ENCODE measurements around the gene PDGFA.
A peak's percentile ranks its signal among the peaks of the same experiment; 100 is the strongest.
"Not testable (repeated sequence)": the region's sequence is repeated elsewhere in the genome, so short reads cannot be mapped to it uniquely, and the experiment has no call there.

Gene PDGFA

GRCh38 chr7:552151-552867 lies 32.7 kb upstream of the PDGFA start:
- not testable (repeated sequence) for DNase-seq (ENCODE audit: low spot score)

DNA sequence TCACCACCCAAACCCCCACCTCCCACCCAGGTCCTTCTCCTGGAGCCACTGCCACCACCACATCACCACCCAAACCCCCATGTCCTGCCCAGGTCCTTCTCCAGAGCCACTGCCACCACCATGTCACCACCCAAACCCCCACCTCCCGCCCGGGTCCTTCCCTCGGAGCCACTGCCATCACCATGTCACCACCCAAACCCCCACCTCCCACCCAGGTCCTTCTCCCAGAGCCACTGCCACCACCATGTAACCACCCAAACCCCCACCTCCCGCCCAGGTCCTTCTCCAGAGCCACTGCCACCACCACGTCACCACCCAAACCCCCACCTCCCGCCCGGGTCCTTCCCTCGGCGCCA lies 31.9 kb upstream of the PDGFA start:
- DNase-seq (ENCODE audit: low spot score): not testable (repeated sequence)

- no peak for DNase-seq (ENCODE audit: low spot score)
These were observed 31.4 kb upstream of the PDGFA start for GRCh38 chr7:550881-551614.

- DNase-seq (ENCODE audit: low spot score): no peak
These were observed 30.4 kb upstream of the PDGFA start for GRCh38 chr7:549891-550625.

- DNase-seq (ENCODE audit: low spot score): no peak
These were observed 29.6 kb upstream of the PDGFA start for GRCh38 chr7:549066-549890.

GRCh38 chr7:548401-548800 lies 28.8 kb upstream of the PDGFA start:
- no peak for DNase-seq (ENCODE audit: low spot score)

DNA sequence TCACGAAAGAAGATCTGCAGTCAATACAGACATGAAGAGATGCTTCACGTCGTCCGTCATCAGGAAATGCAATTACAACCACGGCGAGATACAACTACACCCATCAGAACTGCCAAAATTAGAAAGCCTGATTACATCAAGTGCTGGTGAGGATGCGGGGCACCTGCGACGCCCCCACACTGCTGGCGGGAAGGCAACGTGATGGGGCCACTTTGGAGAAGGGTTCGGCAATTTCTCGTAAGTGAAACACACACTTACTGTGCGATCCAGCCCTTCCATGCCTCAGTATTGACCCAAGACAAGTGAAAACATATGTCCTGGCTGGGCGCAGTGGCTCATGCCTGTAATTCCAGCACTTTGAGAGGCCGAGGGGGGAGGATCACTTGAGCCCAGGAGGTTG lies 25.8 kb upstream of the PDGFA start:
- no peak for DNase-seq (ENCODE audit: low spot score)

DNA sequence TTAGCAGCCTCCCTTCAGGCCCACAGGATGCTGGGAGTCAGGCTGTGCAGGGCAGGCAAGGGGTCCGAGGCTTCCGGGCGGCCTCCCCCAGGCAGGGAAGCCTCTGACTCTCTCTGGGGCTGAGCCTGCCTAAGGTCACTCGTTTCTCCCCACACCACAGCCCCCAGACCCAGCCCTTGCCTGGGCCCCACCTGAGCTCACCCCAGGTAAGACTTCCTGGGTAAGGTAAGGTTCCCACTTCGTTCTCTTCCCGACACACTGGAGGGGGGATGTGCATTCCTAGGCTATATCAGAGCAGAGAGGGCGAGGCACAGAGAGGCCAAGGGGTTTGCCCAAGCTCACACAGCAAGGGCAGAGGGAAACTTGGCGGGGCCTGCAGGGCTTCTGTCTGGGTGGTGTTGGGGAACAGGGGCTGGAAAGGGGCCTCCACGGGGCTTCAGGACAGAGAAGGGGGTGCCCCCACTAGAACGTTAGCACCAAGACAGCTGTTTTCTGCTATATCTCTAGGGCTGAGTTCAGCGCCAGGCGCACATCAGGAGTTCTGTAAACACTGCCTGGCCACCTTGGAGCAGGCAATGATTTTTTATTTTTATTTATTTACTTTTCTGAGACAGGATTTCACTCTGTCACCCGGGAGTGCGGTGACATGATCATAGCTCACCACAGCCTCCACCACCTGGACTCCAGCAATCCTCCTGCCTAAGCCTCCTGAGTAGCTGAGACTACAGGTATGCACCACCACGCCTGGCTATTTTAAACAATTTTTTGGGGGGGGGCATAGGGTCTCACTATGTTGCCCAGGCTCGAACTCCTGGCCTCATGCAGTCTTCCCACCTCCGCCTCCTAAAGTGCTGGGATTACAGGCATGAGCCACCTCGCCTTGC lies 24.9 kb upstream of the PDGFA start:
- DNase-seq (ENCODE audit: low spot score): no peak

DNA sequence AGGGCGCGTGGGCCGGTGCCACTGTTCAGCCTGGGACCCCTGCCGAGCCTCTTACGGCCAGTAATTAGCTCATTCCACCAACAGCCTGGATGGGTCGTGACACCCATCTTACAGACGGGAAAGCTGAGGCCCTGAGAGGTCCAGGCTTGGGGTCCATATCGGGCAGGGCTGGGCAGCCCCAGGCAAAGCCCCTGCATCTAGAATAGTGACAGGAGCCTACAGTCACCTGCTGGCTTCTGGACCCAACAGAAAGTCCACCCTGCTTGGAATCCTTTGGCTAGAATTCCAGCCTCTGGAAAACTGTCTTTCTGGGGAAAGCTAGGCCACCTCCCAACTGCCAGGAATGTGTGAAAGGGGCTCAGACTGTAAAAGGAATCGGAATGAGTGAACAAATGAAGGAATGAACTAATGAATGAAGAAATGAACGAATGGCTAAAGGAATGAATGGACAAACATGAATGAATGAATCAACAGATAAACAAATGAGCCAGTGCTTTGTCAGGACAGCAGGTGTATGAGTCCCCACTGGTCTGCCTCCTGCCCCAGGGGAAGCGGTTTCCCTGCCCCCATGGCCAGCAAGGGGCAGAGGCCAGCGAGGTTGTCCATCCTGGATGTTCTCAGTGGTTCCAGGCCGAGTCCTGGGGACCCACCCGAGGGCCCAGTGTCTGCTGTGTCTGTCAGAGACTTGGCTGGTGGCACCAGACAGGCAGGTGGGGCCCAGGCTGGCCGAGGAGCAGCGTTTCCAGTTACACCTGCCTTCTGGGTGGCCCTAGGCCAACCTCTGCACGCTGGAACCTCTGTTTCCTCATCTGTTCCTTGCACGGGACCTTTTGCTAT lies 24.1 kb upstream of the PDGFA start:
- no peak for DNase-seq (ENCODE audit: low spot score)

DNA sequence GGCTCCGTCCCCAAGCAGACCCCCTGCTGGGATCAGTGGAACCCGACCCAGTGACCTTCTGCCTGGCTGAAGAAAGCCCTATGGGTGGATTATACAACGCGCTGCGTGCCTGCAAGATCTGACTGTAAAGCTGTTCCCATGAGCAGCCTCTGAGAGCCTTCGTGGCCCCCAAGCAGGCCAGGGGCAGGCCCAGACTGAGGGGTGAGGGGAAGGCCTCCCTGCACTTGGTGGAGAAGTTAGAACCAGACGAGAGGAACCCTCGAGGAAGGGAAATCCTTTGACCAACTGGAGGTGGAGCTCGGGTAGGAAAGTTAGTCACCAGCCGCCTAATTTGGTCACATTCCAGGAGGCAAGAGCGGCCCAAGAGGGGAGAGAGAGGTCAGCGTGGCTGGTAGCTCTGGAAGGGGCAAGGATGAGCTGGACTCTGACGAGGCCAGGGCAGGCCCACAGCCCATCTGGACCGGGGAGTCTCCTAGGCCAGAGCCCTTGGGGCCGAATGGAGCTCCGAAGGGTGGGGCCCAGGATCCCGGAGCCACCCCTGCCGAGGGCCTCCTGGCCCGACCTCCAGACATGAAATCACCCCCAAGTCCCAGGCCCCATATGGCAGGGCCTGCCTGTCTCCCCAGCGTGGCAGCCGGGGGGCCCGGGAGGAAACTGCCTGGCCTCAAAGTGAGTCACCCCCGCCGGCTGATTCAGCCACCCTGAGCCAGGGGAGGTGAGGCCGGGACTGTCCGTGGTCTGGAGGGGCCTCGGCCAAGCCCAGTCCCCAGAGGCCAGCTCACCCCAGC lies 23.3 kb upstream of the PDGFA start:
- no peak for DNase-seq (ENCODE audit: low spot score)

GRCh38 chr7:542131-542712 lies 22.6 kb upstream of the PDGFA start:
- no peak for DNase-seq (ENCODE audit: low spot score)

GRCh38 chr7:541661-542060 lies 22.0 kb upstream of the PDGFA start:
- DNase-seq (ENCODE audit: low spot score): no peak

DNA sequence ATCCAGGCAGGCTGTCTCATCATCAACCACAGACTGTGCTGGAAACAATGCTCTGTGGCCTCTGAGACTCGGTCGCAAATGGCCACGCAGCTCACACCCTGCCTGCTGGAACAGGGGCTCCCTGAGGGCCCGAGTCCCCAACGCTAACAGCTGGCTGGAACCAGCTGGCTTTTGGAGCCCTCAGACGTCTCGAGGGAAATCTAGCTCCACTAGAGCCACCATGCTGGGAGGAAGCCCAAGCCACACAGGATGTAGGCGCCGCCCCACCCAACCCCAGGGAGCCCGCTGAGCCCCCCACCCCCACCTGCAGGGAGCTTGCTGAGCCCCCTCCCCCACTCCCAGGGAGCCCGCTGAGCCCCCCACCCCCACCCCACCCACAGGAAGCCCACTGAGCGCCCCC lies 21.4 kb upstream of the PDGFA start:
- no peak for DNase-seq (ENCODE audit: low spot score)

DNA sequence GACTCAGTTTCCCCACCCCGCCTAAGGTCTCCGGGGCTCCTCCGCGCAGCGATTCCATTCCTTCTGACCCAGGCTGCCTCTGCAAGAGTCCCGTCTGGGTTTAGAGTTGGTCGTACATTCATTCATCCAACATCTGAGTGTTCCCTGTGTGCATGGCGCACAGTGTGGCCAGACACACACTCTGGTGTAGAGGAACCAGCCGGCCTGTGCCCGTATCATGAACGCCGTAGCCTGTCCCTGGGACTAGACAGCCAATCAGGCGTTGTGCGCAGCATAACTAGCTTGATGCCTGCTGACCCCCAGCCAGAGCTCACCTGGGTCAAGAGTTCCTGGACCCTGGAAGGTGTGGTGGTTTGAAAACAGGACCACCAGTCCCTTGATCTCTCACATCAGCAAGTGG lies 20.9 kb upstream of the PDGFA start:
- DNase-seq (ENCODE audit: low spot score): no peak

DNA sequence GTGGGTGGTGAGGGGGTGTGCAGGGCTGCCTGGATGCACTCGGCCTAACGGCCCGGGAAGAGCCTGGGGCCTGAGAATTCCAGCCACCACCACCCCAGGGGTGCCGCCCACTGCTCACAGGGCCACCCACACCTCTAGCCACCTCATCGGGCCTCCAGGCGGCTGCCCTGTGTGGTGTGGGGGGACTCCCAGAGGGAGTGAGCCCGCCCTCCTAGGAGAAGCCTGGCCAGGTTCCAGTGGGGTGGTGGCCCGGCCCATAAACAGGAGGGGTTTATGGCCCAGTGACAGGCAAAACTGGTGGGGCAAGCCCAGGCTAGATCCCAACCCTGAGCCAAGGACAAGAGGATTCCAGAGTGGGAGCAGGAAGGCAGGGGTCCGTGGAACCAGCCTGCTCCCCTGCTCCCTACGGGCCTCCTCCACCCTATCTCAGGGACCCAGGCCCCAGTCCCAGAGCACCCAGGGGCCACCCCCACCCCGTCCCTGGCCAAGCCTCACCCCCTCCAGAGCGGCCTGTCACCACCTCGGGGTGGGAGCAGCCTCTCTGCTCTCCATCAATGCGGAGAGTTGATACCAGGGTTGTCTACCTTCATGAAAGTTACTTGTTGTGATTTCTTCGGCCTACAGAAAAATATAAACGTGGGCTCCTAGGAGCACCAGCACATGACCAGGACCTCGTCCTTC lies 20.2 kb upstream of the PDGFA start:
- DNase-seq (ENCODE audit: low spot score): peak; percentile 100

- peak; percentile 92 for DNase-seq (ENCODE audit: low spot score)
These were observed 19.4 kb upstream of the PDGFA start for GRCh38 chr7:538764-539685.

DNA sequence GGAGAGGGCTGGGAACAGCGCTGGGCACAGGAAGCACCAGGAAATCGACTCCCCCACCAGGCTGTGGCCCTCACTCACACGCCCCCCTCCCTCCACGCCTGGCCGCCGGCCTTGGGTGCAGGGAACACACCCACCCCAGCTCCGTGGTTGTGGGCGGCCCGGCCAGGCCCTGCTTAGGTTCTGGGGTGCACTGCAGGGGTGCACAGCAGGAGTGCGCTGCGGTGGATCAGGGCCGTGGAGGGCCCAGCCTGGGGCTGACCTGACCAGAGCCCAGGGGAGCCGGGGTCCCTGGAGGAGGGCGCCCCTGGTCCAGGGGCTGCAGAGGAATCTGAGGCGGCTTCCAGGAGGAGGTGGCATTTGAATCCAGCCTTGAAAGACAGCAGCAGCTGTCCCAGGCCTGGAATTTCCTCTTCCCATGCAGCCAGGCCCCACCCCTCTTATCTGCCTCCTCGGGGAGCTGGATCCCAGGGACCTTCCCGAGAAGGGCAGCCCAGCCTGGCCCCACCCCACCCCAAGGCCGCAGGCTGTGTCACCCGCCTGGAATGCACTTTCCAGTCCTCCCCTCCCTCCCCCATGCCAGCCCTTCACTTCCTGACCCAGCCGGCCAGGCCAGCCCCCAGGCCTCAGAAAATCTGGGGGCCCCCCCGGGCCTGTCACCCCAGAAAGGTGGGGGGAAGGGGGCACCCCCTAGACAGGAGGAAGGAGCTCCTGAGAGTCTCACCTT lies 18.4 kb upstream of the PDGFA start:
- peak; percentile 99 for DNase-seq (ENCODE audit: low spot score)
